Measurements from ENCODE around the gene ABCG1.

Gene ABCG1

GRCh38 chr21:42221581-42222345 lies 2.8 kb downstream of the ABCG1 start:
- DNase-seq (ENCODE audit: extremely low read depth, insufficient read length): no peak
- Histone ChIP-seq H3K36me3 (ENCODE audit: control insufficient read depth, insufficient read depth, low read length) (no peaks in the 10 kb centered on the region), H3K27me3 (replicated peaks; ENCODE audit: control insufficient read depth, insufficient read depth, low read length) (peaks cover 4% of the 10 kb centered on the region; the same call in 1 of the 2 replicates), H3K4me3 (replicated peaks; ENCODE audit: low read depth, low read length) (no peak overlapping the region)
- no peak for TF ChIP-seq CTCF (IDR thresholded peaks at IDR 0.05; ENCODE audit: insufficient read depth, low read length, poor library complexity, severe bottlenecking)

- Histone ChIP-seq H3K27me3 (replicated peaks; ENCODE audit: control insufficient read depth, insufficient read depth, low read length) (peaks cover 4% of the 10 kb centered on the region; the same call in 1 of the 2 replicates), H3K36me3 (ENCODE audit: control insufficient read depth, insufficient read depth, low read length) (no peaks in the 10 kb centered on the region), H3K4me3 (replicated peaks; ENCODE audit: low read depth, low read length) (no peak overlapping the region)
- DNase-seq (ENCODE audit: extremely low read depth, insufficient read length): no peak
- TF ChIP-seq CTCF (IDR thresholded peaks at IDR 0.05; ENCODE audit: insufficient read depth, low read length, poor library complexity, severe bottlenecking): no peak
These were observed 3.4 kb downstream of the ABCG1 start for GRCh38 chr21:42222386-42222785.

- H3K36me3 ChIP-seq (ENCODE audit: control insufficient read depth, insufficient read depth, low read length): no peaks in the 10 kb centered on the region
- peaks cover 4% of the 10 kb centered on the region; the same call in 1 of the 2 replicates for H3K27me3 ChIP-seq (replicated peaks; ENCODE audit: control insufficient read depth, insufficient read depth, low read length)
- H3K4me3 ChIP-seq (replicated peaks; ENCODE audit: low read depth, low read length): no peak overlapping the region
- TF ChIP-seq CTCF (IDR thresholded peaks at IDR 0.05; ENCODE audit: insufficient read depth, low read length, poor library complexity, severe bottlenecking): no peak
- DNase-seq (ENCODE audit: extremely low read depth, insufficient read length): no peak
These were observed 4.0 kb downstream of the ABCG1 start for GRCh38 chr21:42222821-42223390.

GRCh38 chr21:42223826-42224575 lies 5.1 kb downstream of the ABCG1 start:
- Histone ChIP-seq H3K36me3 (ENCODE audit: control insufficient read depth, insufficient read depth, low read length) (no peaks in the 10 kb centered on the region), H3K27me3 (replicated peaks; ENCODE audit: control insufficient read depth, insufficient read depth, low read length) (peaks cover 4% of the 10 kb centered on the region; the same call in 1 of the 2 replicates), H3K4me3 (replicated peaks; ENCODE audit: low read depth, low read length) (no peak overlapping the region)
- no peak for TF ChIP-seq CTCF (IDR thresholded peaks at IDR 0.05; ENCODE audit: insufficient read depth, low read length, poor library complexity, severe bottlenecking)
- DNase-seq (ENCODE audit: extremely low read depth, insufficient read length): no peak

- no peaks in the 10 kb centered on the region for H3K36me3 ChIP-seq (ENCODE audit: control insufficient read depth, insufficient read depth, low read length)
- TF ChIP-seq CTCF (IDR thresholded peaks at IDR 0.05; ENCODE audit: insufficient read depth, low read length, poor library complexity, severe bottlenecking): no peak
- peaks cover 4% of the 10 kb centered on the region; the same call in 1 of the 2 replicates for H3K27me3 ChIP-seq (replicated peaks; ENCODE audit: control insufficient read depth, insufficient read depth, low read length)
- H3K4me3 ChIP-seq (replicated peaks; ENCODE audit: low read depth, low read length): no peak overlapping the region
- DNase-seq (ENCODE audit: extremely low read depth, insufficient read length): no peak
These were observed 6.1 kb downstream of the ABCG1 start for GRCh38 chr21:42225042-42225441.

All from GM06990 (cell line).